GM20000 (cell line): ENCODE measurements around the gene ENTREP1.
"Not testable (repeated sequence)": the region's sequence is repeated elsewhere in the genome, so short reads cannot be mapped to it uniquely, and the experiment has no call there.

Experiments
- DNase-seq: peaks from one replicate; pipeline ENCODE4 v3.0.0; 2012; ENCODE audit warnings: low spot score
- CTCF ChIP-seq: IDR thresholded peaks from 2 replicates; pipeline ENCODE4 v1.5.1; 2012; ENCODE audit warnings: mild to moderate bottlenecking, control low read depth; ENCODE audit errors: extremely low read depth, missing control alignments

The ENTREP1 gene

GRCh38 chr9:69295872-69296552 lies 29.0 kb upstream of the ENTREP1 start:
- DNase-seq = no peak
- TF ChIP-seq CTCF = no peak

DNA sequence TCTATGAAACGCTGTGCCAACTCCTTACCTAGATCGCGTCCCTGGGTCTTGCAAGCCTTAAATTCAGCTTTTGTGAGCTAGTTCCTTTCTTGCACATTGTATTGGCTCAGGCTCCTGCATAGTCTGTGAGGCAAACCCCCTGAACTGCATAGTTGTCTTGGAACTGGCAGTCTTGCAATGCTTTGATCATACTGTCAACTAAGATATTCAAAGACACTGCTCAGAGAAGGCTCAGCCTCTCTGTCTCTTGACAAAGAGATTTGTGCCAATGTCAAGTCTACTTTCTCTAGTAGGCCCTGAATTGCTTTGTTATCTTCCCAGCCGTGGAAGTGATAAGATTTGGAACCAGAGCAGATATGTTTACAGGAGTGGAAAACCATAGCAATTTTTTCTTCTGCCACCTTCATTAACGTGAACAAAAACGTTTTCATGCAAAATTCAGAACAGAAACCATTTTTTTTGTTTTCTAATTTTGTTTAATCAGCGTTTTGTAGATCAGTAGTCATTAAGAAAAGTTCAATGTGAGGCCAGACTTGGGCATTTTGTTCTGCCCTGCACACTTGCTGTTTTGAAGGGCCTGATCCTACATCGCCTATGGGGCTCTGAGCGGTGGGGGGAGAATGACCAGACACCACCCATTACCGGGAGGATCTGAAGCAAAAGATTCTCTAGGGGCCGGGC lies 27.6 kb upstream of the ENTREP1 start:
- no peak for TF ChIP-seq CTCF
- no peak for DNase-seq

- TF ChIP-seq CTCF = no peak
- DNase-seq = no peak
Observed at GRCh38 chr9:69299315-69299714, 25.7 kb upstream of the ENTREP1 start.

DNA sequence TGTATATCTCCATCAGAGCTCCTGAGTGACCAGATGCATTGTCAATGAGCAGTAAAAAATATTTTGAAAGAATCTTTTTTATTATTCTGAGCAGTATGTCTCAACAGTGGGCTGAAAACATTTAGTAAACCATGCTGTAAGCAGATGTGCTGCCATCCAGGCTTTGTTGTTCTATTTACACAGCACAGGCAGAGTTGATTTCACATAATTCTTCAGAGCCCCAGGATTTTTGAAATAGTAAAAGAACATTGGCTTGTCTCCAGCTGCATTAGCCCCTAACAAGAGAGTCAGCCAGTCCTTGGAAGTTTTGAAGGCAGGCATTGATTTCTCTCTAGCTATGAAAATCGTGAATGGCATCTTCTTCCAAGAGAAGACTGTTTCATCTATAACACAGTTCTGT lies 25.2 kb upstream of the ENTREP1 start:
- no peak for TF ChIP-seq CTCF
- DNase-seq = no peak

DNA sequence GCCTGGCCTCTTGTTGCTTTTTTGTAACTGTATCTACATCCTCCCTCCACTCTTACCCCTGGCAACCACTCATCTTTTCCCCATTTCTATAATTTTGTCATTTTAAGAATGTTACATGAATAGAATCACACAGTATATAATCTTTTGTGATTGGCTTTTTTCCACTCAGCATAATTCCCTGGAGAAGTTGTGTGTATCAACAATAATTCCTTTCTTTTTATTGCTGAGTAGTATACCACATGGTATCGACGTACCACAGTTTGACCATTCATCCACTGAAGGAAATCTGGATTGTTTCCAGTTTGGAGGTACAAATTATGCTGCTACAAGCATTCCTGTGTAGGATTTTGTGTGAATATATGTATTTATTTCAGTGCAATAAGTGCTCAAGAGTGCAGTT lies 21.7 kb upstream of the ENTREP1 start:
- TF ChIP-seq CTCF = no peak
- no peak for DNase-seq

DNA sequence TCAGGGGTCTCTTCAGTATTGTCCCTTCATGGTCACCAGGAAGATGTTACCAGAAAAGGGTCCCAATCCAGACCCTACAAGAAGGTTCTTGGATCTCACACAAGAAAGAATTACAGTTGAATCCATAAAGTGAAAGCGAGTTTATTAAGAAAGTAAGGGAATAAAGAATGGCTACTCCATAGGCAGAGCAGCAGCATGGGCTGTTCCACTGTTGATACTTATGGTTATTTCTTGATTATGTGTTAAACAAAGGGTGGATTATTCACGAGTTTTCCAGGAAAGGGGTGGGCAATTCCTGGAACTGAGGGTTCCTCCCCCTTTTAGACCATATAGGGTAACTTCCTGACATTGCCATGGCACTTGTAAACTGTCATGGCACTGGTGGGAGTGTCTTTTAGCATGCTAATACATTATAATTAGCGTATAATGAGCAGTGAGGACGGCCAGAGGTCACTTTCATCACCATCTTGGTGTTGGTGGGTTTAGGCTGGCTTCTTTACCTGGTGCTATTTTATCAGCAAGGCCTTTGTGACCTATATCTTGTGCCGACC lies 18.0 kb upstream of the ENTREP1 start:
- DNase-seq = not testable (repeated sequence)

DNA sequence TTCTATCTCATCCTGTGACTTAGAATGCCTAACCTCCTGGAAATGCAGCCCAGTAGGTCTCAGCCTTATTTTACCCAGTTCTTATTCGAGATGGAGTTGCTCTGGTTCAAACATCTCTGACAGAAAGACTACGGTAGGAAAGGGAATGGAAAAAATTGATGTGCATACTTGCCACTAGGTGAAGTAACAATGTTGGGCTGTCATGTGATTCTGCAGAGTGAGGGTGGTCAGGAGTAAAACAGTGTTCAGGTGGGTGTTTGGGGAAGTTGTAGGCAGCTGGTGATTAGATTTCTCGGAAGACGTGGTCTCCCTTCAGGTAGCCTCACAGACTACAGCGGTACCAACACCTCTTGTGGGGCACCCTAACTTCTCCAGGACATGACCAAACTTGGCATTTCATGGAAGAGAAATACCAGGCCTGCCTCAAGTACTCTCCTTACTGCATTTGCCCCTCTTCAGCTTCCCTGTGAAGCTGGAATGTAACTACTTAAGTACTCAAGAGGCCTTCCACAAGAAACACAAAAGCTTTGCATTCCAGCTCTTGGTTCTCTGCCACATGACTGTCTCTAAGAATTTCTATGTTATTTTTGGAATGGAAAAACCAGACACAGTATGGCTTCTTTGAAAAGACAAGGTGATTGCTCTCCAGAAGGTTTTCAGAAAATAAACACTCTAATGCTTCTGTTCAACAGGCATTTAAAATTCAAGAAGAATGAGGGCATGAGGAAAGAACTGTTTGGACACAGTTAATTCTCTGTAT lies 17.4 kb upstream of the ENTREP1 start:
- DNase-seq = no peak
- TF ChIP-seq CTCF = no peak
